DOHH2 (cell line): Measurements from ENCODE around the gene SLC25A18.

Experiments
- H3F3A ChIP-seq: fragments of 200-600 bp; sonication (generic), shearing (Covaris generic); 2 replicates; pipeline ENCODE4 v1.6.0; 2016; ENCODE audit warnings: antibody characterized with exemption, mild to moderate bottlenecking; ENCODE audit not compliant: control insufficient read depth, insufficient read depth
- H3K27ac ChIP-seq: fragments of 200-600 bp; sonication (generic); 2 replicates; pipeline ENCODE4 v1.5.1; 2014; ENCODE audit warnings: low read depth, mild to moderate bottlenecking, low read length, moderate library complexity
- H3K27me3 ChIP-seq: fragments of 200-600 bp; sonication (generic); 2 replicates; pipeline ENCODE4 v1.6.1; 2014; ENCODE audit warnings: mild to moderate bottlenecking, low read length, mixed read lengths; ENCODE audit not compliant: control insufficient read depth
- H3K36me3 ChIP-seq: fragments of 200-600 bp; sonication (generic); 2 replicates; pipeline ENCODE4 v1.6.1; 2014; ENCODE audit warnings: mild to moderate bottlenecking, low read length, moderate library complexity, mixed read lengths; ENCODE audit not compliant: control insufficient read depth
- H3K4me1 ChIP-seq: fragments of 200-600 bp; sonication (generic); 2 replicates; pipeline ENCODE4 v1.6.1; 2014; ENCODE audit warnings: mild to moderate bottlenecking, low read length, mixed read lengths; ENCODE audit not compliant: control insufficient read depth
- H3K4me2 ChIP-seq: fragments of 200-600 bp; sonication (generic); 2 replicates; pipeline ENCODE4 v1.6.0; 2014; ENCODE audit warnings: mild to moderate bottlenecking, low read length, moderate library complexity
- H3K4me3 ChIP-seq: fragments of 200-600 bp; sonication (generic); 2 replicates; pipeline ENCODE4 v1.5.1; 2014; ENCODE audit warnings: mild to moderate bottlenecking, low read length, mixed read lengths
- H3K79me2 ChIP-seq: fragments of 200-600 bp; sonication (generic); 2 replicates; pipeline ENCODE4 v1.6.1; 2014; ENCODE audit warnings: mild to moderate bottlenecking, low read length, mixed read lengths; ENCODE audit not compliant: control insufficient read depth
- H3K9me2 ChIP-seq: fragments of 200-600 bp; sonication (generic); replicated peaks from 2 replicates; pipeline ENCODE4 v1.6.1; 2014; ENCODE audit warnings: mild to moderate bottlenecking, low read length, mixed read lengths; ENCODE audit not compliant: control insufficient read depth
- H3K9me3 ChIP-seq: fragments of 200-600 bp; sonication (generic); 2 replicates; pipeline ENCODE4 v1.6.1; 2014; ENCODE audit warnings: antibody characterized with exemption, low read length, mixed read lengths; ENCODE audit not compliant: control insufficient read depth, insufficient read depth
- H4K20me1 ChIP-seq: fragments of 200-600 bp; sonication (generic); 2 replicates; pipeline ENCODE4 v1.6.0; 2014; ENCODE audit warnings: low read depth, mild to moderate bottlenecking, antibody characterized with exemption, low read length, moderate library complexity; ENCODE audit not compliant: control insufficient read depth, insufficient read depth
- CTCF ChIP-seq: fragments of 200-600 bp; sonication (generic); IDR thresholded peaks from one replicate; pipeline ENCODE4 v1.5.1; 2014; ENCODE audit warnings: antibody characterized with exemption, mild to moderate bottlenecking, low read depth, low read length; ENCODE audit not compliant: poor library complexity, severe bottlenecking
- EZH2phosphoT487 ChIP-seq: fragments of 200-600 bp; sonication (generic); IDR thresholded peaks from 2 replicates; pipeline ENCODE4 v1.6.1; 2017; ENCODE audit warnings: borderline replicate concordance, mild to moderate bottlenecking, antibody characterized with exemption, low read length, moderate library complexity, mixed read lengths

The SLC25A18 gene

GRCh38 chr22:17575681-17576080 lies 12.4 kb downstream of the SLC25A18 start:
- H3K27ac ChIP-seq, result no peak overlapping the region
- no peaks in the 10 kb centered on the region for H3K9me3 ChIP-seq
- no peak overlapping the region for H3K4me2 ChIP-seq
- no peaks in the 10 kb centered on the region for H3K4me1 ChIP-seq
- H3F3A ChIP-seq, result no peaks in the 10 kb centered on the region
- no peaks in the 10 kb centered on the region for H3K27me3 ChIP-seq
- H3K79me2 ChIP-seq, result no peaks in the 10 kb centered on the region
- no peaks in the 10 kb centered on the region for H4K20me1 ChIP-seq
- no peaks in the 10 kb centered on the region for H3K36me3 ChIP-seq
- no peaks in the 10 kb centered on the region for H3K9me2 ChIP-seq
- H3K4me3 ChIP-seq, result no peak overlapping the region
- TF ChIP-seq CTCF, result no peak
- TF ChIP-seq EZH2phosphoT487, result no peak

DNA sequence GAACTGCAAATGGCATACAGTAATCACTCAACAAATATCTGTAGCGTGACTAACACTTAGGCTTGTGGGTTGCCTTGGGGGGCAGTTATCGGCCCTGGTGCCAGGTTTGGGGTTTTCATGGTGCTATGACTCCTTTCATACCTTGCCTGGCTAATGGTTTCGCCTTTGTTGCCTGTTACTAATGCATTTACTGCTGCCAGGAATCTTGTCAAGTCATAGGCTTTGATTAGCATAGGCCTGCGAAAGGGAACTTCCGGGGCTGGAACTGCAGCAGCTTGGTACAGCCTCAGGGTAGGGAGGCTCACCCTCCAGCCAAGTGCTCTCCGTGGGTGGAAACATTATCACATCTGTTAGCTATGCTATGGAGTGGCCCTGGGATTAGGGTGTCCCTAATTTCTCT lies 13.2 kb downstream of the SLC25A18 start:
- no peaks in the 10 kb centered on the region for H3K27me3 ChIP-seq
- H3F3A ChIP-seq, result no peaks in the 10 kb centered on the region
- H3K79me2 ChIP-seq, result no peaks in the 10 kb centered on the region
- TF ChIP-seq EZH2phosphoT487 (no peak), CTCF (no peak)
- H3K9me2 ChIP-seq, result no peaks in the 10 kb centered on the region
- no peak overlapping the region for H3K4me3 ChIP-seq
- no peak overlapping the region for H3K27ac ChIP-seq
- no peaks in the 10 kb centered on the region for H4K20me1 ChIP-seq
- H3K4me2 ChIP-seq, result no peak overlapping the region
- H3K4me1 ChIP-seq, result no peaks in the 10 kb centered on the region
- H3K36me3 ChIP-seq, result no peaks in the 10 kb centered on the region
- no peaks in the 10 kb centered on the region for H3K9me3 ChIP-seq

GRCh38 chr22:17578136-17578754 lies 14.9 kb downstream of the SLC25A18 start:
- Histone ChIP-seq H3F3A (no peaks in the 10 kb centered on the region), H3K27me3 (no peaks in the 10 kb centered on the region), H3K4me1 (no peaks in the 10 kb centered on the region), H3K27ac (no peak overlapping the region), H3K4me2 (no peak overlapping the region), H3K36me3 (no peaks in the 10 kb centered on the region), H3K4me3 (no peak overlapping the region), H4K20me1 (no peaks in the 10 kb centered on the region), H3K9me2 (no peaks in the 10 kb centered on the region), H3K9me3 (no peaks in the 10 kb centered on the region), H3K79me2 (no peaks in the 10 kb centered on the region)
- TF ChIP-seq EZH2phosphoT487 (no peak), CTCF (no peak)
